Medulla oblongata (tissue), 1 donor: ENCODE data around the gene SPAG9.

Source experiments
- DNase-seq: peaks from one replicate; pipeline ENCODE4 v3.0.0-alpha.2; 2015; ENCODE audit errors: extremely low spot score

Gene SPAG9

DNA sequence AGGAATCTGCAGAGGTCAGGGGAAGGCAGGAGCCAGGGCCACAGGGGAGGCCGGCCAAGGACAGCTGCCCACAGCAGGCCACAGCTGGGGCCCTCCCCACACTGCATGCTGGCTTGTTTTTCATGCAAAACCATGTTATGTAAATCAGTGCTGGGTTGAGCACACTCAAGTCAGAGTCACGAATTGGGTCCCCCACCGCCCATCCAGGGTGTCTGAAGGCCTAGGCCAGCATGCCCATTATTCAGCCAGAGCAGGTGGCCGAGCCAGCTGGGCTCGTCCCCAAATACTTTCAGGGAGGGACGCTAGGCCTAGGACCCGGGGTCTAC, 203.3 kb downstream of the SPAG9 start:
- no peak for DNase-seq

DNA sequence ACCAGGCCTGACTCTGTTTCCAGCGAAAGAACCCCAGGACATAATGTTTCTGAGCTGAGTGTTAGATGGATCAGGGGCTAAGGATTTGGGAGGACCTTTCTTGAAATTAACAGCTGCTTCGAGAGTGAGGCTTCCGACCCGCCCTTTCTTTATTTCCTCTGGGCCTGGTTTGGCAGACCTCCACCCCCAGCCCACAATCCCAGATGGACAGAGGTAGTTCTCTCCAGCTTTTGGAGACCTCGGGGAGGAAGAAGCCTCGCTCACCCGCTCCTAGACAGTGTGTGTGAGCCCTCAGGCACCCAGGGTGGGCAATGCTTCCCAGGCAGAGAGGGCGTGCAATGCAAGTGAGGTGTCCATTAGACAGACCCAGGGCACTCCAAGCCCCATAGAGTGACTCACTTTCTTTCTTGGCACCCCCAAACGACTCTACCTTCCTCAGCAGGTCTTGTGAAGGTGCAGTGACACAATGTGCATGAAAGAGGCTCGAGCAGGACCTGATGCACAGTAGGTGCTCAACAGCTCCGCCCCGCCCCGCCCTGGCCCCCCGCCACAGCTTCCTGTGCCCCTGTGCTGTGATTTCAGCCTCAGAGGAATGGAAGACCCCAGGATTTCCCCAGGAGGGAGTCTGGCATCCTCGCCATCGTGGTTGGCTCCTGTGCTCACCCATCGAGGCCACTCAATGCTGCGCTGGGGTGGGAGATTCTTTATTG, 203.8 kb downstream of the SPAG9 start:
- no peak for DNase-seq

DNA sequence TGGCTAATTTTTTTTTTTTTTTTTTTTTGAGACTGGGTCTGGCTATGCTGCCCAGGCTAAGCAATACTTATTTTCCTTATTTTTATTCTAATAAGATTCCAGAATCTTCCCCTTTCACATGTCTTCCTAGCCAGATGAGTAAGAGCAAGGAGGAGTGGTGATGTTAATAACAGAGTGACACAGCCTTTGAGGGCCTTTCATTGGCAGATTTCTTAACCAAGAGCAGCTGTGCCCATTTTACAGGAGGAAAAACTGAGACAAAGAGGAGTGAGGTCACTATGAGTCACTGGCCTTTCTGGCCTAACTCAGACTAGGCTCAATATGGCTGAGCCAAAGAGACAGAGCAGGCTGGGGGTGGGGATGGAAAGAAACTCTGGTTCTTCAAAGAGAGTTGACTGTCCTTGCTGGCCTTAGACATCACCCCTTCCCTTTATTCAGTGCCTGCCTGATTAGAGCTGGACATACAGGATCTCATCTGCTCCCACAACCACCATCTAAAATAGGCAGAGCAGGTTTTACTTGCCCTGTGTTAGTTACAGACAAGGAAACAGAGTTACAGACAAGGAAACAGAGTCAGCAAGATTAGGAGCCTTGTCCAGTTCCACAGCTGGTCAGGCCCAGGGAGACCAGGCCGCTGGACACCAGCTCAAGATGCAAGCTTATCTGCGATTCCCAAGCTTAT, 204.5 kb downstream of the SPAG9 start:
- DNase-seq, result no peak

DNA sequence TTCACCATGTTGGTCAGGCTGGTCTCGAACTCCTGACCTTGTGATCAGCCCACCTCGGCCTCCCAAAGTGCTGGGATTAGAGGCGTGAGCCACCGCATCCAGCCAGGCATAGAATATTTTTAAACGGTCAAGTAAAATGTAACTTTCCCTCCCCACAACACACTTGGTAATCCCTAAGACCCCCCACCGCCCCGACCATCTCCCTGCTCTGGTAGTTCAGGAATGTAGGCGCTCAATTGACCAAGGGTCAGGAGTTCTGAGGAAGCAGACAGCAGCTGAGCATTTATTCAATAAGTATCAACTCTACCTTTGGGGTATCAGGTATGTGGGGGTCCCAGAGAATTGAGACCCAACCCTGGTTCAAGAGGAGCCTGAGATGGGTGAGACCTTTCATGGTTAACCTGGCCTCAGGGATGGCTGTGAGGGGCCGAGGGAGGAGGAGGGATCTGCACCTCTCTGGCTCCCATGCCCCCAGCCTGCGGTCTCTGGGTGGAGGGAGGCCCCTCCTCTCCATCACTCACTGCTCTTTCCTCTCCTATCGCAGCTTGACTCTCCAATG, 206.1 kb downstream of the SPAG9 start:
- DNase-seq, result no peak

DNA sequence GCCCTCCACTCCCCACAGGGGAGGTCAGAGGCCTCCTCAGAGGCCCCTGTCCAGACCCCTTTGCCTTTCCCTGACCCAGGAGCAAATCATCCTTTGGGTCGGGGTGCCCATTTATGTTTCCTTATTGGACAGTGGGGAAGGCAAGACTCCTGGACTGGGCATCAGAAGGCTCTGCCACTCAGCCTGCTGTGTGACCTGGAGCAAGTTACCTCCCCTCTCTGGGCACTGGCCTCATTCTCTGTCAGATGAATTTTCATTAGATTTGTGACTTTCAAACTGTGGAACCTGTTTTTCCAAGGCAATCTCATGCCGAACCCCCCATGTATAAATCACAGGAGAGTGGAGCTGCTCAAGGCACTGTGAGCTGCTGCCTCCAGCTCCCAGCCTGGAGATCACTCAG, 207.5 kb downstream of the SPAG9 start:
- no peak for DNase-seq
